A673 (cell line): ENCODE measurements around the gene PRR5L.

Experiments
- CTCF ChIP-seq: fragments of 300-800, 200-600 bp; sonication (generic); conservative IDR thresholded peaks from 2 replicates; pipeline ENCODE4 v1.5.1; 2017; ENCODE audit warnings: low read depth, mild to moderate bottlenecking, antibody characterized with exemption, low read length, moderate library complexity, mixed read lengths
- EZH2 ChIP-seq: fragments of 200-600 bp; sonication (generic); IDR thresholded peaks from 2 replicates; pipeline ENCODE4 v1.6.1; 2017; ENCODE audit warnings: borderline replicate concordance, low read depth, mild to moderate bottlenecking, mixed read lengths, antibody characterized with exemption, low read length; ENCODE audit not compliant: poor library complexity, severe bottlenecking

- TF ChIP-seq EZH2 (no peak), CTCF (no peak)
Measured at GRCh38 chr11:36377759-36378564, 81.9 kb downstream of the PRR5L start.
